ENCODE measurements around the gene RS1.

The RS1 gene

DNA sequence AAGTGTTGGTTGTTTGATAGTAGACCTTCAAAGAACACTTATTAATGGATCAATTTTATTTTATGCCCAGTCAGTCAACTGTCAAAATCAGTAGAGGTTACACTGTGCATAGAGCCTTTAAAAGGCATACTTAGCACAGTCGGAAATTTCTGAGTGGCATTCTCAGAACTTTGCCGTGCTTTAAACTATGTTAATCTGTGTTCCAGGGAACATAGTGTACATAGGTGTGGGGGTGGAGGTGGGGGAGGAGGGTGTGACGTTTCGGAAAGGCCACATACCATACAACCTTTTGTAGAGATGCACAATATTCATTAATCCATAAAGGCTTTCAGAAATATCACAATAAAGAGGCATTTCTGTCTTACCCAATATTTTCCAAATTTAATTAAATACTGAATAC lies 75.8 kb downstream of the RS1 start:
- no peak for DNase-seq

DNA sequence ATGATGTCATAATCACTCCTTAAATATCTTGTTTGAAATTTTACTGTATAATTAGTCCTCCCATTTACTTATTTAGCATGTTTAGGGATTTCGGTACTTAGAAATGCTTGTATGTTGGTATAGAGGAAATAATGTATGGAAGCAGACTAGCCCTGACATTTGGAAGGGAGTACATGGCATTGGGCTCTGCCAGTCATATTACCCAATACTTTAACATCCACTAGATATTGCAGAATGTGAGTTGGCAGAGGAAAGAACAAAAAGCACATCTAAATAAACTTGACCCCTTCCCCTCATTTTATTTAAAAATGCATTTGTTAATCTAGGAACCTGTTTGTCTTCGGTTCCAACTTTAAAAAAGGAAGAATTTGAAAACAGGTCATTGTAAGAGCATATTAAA lies 77.8 kb downstream of the RS1 start:
- no peak for DNase-seq

DNA sequence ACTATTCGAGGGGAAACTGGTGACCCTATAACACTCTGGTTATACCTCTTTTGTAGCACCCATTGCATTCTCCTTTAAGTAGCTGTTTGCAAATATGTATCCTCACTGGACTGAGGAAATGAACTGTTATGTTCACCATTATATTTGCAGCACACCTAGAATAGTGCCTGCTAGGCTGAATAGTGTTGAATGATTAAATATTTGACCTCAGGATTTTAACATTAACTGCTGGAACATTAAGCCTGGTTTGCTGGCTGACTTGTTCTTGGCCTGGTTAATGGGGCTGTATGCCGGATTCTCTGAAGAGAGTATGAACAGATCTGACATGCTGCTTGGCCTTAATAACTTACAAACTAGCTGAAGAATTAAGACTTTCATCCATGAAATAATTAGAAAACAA lies 80.1 kb downstream of the RS1 start:
- DNase-seq = no peak

Measured in stimulated activated naive CD4-positive, alpha-beta T cell treated with Interleukin-2 at 50 U/mL for 16 hours (primary cell).